ENCODE results near the gene MZF1. TPM values are rescaled to one million over a fixed set of nuclear protein-coding genes. Genes with fewer than 3 reads are reported as not detected.

Gene MZF1
- total and polyA plus RNA-seq, 10 of the 15 experiments (the other 5 are each of a cell fraction or from before 2014, with no cell fraction given): 0.38 to 14.7 (median 7.2) TPM

GRCh38 chr19:58570770-58571574 lies 2.2 kb downstream of the MZF1 start:
- intact Hi-C loops (cut with micrococcal nuclease; ENCODE audit: unreplicated experiment) (no loop called here), in situ Hi-C loops (cut with MboI) (no loop called here)
- DNase-seq (ENCODE audit: low read depth, low spot score): no peak
- no peak for ATAC-seq
- Histone ChIP-seq H3K4me1 (ENCODE audit: control insufficient read depth, insufficient read depth, low read length) (peaks cover 9% of the 10 kb centered on the region), H3K9me3 (replicated peaks; ENCODE audit: control insufficient read depth, insufficient read depth, low read length) (no peaks in the 10 kb centered on the region), H3K4me2 (ENCODE audit: control insufficient read depth, insufficient read depth) (no peak overlapping the region), H3K4me3 (no peak overlapping the region), H3K27ac (ENCODE audit: control insufficient read depth, insufficient read depth) (no peak overlapping the region), H2AFZ (ENCODE audit: control insufficient read depth, low read depth, low read length) (no peak overlapping the region), H3K79me2 (ENCODE audit: control insufficient read depth, insufficient read depth, low read length) (peaks cover 4% of the 10 kb centered on the region), H3K36me3 (ENCODE audit: control insufficient read depth in 2 of 2, insufficient read depth in 2 of 2, low read length in 1 of 2) (peaks cover 2 to 3% of the 10 kb centered on the region in 2 experiments; a peak in 3 of 4 replicates), H3K27me3 (replicated peaks in 1 of 2; ENCODE audit: control insufficient read depth in 2 of 2, insufficient read depth in 2 of 2, low read length in 1 of 2) (no peaks in the 10 kb centered on the region), H3K9ac (ENCODE audit: control insufficient read depth, insufficient read depth, low read length) (no peak overlapping the region), H4K20me1 (ENCODE audit: control insufficient read depth, insufficient read depth) (no peaks in the 10 kb centered on the region)
- FAIRE-seq: no peak
- RAD21 ChIA-PET (ENCODE audit: unreplicated experiment): no interaction called here
- SMC1A ChIA-PET (ENCODE audit: uncharacterized antibody, unreplicated experiment): interaction anchor here (1.2 to 1.9 kb wide), 2 partner anchors 10 to 12 kb away, joined by 3 to 5 read pairs; no protein-coding TSS in a partner anchor
- CTCF ChIA-PET: interaction anchor here (1.2 kb wide), 1 partner anchor 8 kb away, joined by 4 read pairs; no protein-coding TSS in a partner anchor
- POLR2A ChIA-PET: interaction anchor here (0.5 to 6.0 kb wide), 3 partner anchors 10 to 56 kb away, joined by 3 to 46 read pairs (median 8); partner anchors contain the start of gene UBE2M
- no TSS peak for BruUV-seq (replicated peaks)
- TF ChIP-seq ZNF622 (IDR thresholded peaks at IDR 0.05) (no peak), POU2F2 (IDR thresholded peaks at IDR 0.05; ENCODE audit: borderline replicate concordance, low read depth, low read length) (no peak), CBX3 (IDR thresholded peaks at IDR 0.05; ENCODE audit: borderline replicate concordance, low read depth) (no peak), BMI1 (IDR thresholded peaks at IDR 0.05; ENCODE audit: borderline replicate concordance) (no peak), MTA3 (IDR thresholded peaks at IDR 0.05; ENCODE audit: borderline replicate concordance, low read length) (no peak), BCL11A (IDR thresholded peaks at IDR 0.05; ENCODE audit: low read depth, low read length) (no peak), NR2F1 (conservative IDR thresholded peaks at IDR 0.05) (no peak), KLF5 (IDR thresholded peaks at IDR 0.05; ENCODE audit: partially characterized antibody) (no peak), POLR2AphosphoS5 (IDR thresholded peaks at IDR 0.05; ENCODE audit: low read length) (no peak)
- 82% methylated on average over 23 of the region's 25 CpGs for WGBS (ENCODE audit: insufficient coverage, insufficient replicate concordance, low lambda C conversion rate, missing lambda C conversion rate)
